GM19452 (cell line): ENCODE measurements around the gene SYCE1L.
"Not testable (repeated sequence)": the region's sequence is repeated elsewhere in the genome, so short reads cannot be mapped to it uniquely, and the experiment has no call there.

Source experiments
- ATAC-seq: cut with Tn5 transposase; IDR thresholded peaks from one replicate; pipeline ENCODE4 v1.9.1; 2021; ENCODE audit not compliant: unreplicated experiment

Gene SYCE1L, protein sequence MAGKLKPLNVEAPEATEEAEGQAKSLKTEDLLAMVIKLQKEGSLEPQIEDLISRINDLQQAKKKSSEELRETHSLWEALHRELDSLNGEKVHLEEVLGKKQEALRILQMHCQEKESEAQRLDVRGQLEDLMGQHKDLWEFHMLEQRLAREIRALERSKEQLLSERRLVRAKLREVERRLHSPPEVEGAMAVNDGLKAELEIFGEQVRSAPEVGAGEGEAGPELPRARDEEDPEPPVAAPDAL

DNA sequence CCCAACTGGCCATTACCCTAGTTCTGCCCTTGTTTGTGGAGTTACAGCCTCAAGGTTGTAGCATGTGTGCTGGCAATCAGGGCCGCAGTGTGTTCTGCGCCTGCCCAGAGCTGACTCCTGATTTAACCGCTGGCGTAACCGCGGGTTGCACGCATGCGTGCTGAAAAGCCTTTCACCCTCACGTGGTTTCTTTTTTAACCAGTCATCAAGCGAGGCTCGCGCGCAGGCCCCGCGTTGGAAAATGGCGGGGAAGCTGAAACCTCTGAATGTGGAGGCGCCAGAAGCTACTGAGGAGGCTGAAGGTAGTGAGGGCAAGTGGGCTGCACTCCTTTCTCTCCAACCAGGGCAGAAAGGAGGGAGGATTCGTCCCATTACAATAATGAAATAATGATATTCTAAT is at the start of gene SYCE1L:
TSS of gene SYCE1L (plus strand) at position 198 of the 400 bp plus-strand sequence. CDS start at position 242, 44 bp downstream.
- ATAC-seq, result no peak

DNA sequence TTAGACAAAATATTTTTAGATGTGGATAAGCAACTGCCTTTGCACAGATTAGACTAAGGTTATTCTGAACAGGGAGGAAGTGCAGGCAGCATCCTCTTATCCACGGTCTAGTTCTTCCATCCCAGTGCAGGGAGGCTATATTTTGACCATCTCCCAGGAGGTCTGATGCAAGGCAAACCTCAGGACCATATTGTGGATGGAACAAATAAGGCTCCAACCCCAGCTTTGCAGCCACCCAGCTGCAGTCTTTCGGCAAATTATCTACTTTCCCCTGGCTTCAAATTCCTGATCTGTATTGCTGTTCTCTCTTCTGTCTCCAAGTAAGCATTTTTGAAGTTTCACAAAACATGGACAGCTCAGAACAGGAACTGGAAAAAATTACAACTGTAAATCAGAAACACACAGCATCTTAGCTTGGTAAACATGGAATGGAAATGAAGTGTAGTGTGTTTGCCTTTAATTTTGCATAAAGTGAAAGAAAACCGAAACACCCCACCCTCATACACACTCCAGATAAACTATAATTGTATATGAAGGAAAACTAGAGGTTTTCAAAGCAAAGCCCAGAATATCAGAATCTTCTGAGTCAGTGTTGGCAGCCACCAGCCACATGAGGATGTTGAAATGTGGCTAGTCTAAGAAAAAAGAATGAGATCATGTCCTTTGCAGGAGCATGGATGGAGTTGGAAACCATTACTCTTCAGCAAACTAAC is 41.7 kb upstream of the SYCE1L start:
- ATAC-seq, result no peak

DNA sequence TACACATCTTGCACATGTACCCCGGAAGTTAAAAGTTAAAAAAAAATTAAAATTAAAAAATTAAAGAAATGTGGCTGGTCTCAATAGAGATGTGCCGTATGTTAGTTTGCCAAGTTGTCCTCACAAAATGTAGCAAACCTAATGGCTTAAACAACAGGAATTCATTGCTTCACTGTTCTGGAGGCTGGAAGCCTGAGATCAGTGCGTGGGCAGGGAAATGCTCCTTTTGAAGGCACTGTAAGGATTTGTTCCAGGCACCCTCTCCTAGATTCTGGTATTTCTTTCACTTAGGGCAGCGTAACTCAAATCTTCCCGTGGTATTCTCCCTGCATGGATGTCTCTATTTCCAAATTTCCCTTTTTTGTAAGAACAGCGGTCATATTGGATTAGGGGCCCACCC is 40.9 kb upstream of the SYCE1L start:
- no peak for ATAC-seq

- ATAC-seq, result no peak
Measured at GRCh38 chr16:77165006-77165405, 34.2 kb upstream of the SYCE1L start.

- not testable (repeated sequence) for ATAC-seq
Measured at GRCh38 chr16:77165536-77166236, 33.5 kb upstream of the SYCE1L start.

- no peak for ATAC-seq
Measured at GRCh38 chr16:77166726-77167125, 32.5 kb upstream of the SYCE1L start.

- no peak for ATAC-seq
Measured at GRCh38 chr16:77168901-77169300, 30.3 kb upstream of the SYCE1L start.

DNA sequence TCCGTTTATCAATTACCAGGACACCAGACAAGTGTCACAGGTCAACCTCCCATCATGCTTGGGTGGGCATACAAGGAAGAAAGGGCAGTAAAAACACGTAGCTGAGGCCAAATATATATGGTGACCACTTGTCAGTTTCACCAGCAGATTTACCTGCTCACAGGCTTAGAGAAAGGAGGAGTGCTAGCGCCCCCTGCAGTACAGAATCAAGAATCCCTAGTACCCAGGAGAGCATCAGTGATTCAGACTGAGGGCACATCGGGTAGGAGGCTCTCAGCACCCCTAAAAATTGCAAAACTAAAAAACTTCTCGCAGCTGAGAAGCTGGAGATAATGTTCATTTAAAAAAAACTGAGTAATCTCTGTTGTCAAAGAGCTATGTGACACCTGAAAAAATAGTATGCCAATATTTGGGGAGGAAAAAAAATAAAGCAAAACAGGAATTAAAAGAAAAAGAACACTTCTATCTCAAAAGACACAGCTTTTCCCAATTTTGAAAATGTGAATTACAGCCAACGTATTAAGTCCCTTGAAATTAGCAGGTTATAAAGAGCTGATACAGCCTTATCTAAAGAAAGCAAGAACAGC is 29.5 kb upstream of the SYCE1L start:
- ATAC-seq, result peak; percentile 79

GRCh38 chr16:77170805-77171204 is 28.4 kb upstream of the SYCE1L start:
- no peak for ATAC-seq

DNA sequence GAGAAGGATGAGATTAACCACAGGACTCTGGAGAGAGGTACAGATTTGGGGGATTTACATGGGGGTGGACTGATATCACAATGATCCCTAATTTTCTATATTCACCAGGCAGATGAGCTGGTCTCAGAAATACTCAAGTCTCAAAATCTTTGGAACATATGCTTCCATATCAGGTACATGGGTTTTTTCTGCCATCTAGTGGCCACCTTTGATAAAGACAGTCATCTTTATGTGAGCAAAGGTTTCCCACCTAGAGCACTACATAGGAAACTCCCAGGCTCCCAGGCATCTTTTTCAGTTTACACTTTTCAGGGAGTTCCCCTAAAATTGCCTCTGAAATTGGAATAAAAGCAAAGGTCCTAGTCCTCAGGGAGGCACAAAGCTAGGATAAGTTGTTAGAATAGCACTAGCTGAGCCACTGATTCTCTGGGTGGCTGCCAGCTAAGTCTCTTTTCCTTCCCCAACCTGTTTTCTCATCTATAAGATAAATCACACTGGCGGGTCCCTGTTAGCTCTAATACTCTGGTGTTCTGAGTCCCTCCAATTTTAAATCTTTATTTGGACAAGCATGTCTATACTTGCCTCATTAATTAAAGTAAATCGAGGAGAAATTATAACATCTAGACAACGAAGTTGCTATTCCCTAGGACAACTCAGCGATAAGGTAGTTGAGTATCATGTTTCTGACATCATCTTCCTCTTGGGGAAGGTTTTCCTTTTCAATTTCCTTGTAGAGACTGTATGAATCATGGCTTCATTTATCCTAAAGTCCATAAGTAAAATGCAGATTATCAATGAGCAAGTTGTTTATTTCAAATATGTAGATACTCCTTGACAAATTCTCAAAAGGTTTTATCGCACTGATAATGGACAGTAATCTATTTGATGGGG is 27.2 kb upstream of the SYCE1L start:
- ATAC-seq, result peak; percentile 75

DNA sequence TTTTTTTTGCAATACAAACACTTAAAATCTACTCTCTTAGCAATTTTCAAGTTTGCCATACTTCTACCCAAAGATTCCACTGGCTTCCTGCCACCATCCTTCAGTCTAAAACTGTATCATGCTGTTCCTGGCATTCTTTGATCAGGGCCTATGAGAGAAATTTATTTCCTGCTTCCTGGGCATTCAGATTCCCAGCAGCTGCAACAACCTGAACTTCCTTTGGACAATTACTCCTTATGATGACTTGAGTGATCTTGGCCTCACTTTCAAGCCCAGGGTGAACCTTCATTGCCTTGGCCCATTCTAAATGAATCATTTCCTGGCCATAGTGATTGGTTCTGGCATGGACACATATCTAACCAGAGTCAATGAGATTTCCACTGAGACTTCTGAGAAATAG is 26.3 kb upstream of the SYCE1L start:
- no peak for ATAC-seq

- ATAC-seq, result no peak
Measured at GRCh38 chr16:77183137-77183536, 16.1 kb upstream of the SYCE1L start.

- ATAC-seq, result not testable (repeated sequence)
Measured at GRCh38 chr16:77186298-77186697, 12.9 kb upstream of the SYCE1L start.

DNA sequence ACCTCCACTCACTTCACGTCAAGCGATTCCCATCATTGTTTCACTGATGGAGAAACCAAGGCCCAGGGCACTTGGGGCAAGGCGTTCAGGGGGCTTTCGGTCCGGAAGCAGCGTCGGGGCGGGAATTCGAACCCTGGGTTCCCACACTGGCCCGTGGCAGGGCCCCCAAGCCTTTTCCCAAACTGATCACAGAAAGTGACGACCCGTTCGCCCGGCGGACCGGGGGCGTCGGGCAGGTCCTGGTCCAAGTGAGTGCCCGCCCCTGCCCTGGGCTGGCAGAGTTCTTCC is 9.1 kb upstream of the SYCE1L start:
- peak; percentile 5 for ATAC-seq

DNA sequence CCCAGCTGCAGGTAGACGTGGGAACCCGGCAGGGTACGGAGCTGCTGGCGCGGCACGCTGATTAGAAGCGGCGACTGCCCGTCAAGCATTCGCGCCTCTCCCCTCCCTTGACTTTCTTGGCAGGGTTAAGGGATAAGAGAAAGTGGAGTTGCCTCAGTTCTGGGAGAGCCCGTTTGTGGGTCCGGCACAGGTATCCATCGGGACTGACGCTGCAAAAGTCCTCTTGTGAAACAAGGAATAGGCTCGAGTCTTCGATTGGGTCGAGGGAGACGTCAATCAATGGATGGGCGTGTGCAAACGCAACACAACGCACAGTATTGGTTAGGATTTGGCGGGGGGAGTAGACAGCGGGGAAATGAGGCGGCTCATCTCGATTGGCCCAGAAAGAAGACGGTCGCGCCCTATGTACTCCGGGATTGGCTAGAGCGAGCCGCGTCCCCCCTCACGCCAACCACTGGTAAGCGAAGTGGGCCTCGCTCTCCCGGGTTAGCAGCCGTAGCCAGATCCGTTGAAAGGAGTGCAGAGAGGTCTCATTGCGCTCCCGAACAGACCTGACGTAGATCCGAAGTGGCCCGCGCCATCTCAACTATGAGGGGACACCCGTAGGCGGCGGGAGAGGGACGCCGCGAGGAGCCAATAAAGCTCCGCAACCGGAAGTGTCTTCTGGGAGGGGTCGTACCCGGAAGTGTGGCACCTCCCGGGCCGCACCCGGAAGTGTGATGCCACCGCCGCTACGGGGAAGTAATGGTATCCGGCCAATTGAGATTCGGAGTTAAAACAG is 8.5 kb upstream of the SYCE1L start, which contains the start of gene MON1B:
TSS of gene MON1B (plus strand) at position 713 of the 781 bp plus-strand sequence. CDS start 296 bp downstream, outside the sequence.
- peak; percentile 95 for ATAC-seq

DNA sequence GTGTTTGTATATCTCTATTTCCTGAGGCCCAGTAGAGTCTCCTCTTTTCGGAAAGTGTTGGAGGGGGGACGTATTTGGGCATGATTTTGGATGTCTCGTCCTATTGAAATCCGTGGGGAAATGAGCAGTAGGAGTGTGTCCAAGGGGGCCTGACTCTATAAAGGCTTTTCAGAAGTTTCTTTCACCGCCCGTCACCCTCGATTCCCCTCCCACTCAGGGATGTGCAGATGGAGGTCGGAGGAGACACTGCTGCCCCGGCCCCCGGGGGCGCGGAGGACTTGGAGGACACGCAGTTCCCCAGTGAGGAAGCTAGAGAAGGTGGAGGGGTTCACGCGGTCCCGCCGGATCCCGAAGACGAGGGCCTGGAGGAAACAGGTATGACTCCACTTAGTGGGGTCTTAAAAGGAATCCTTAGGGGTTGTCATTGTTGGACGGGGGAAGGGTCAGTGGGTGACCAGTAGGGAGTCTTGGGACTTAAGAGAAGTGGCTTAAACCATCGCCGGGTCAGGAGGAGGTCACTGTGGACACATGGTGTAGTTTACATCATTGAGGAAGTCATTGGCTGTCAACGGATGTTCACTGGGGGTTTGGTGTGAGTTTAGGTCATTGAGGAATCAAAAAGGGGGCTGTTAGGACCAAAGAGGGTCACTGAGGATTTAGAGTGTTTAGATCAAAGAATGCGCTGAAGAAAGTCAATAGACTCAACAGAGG is 7.8 kb upstream of the SYCE1L start:
- no peak for ATAC-seq

- ATAC-seq, result no peak
Measured at GRCh38 chr16:77193377-77193776, 5.8 kb upstream of the SYCE1L start.

DNA sequence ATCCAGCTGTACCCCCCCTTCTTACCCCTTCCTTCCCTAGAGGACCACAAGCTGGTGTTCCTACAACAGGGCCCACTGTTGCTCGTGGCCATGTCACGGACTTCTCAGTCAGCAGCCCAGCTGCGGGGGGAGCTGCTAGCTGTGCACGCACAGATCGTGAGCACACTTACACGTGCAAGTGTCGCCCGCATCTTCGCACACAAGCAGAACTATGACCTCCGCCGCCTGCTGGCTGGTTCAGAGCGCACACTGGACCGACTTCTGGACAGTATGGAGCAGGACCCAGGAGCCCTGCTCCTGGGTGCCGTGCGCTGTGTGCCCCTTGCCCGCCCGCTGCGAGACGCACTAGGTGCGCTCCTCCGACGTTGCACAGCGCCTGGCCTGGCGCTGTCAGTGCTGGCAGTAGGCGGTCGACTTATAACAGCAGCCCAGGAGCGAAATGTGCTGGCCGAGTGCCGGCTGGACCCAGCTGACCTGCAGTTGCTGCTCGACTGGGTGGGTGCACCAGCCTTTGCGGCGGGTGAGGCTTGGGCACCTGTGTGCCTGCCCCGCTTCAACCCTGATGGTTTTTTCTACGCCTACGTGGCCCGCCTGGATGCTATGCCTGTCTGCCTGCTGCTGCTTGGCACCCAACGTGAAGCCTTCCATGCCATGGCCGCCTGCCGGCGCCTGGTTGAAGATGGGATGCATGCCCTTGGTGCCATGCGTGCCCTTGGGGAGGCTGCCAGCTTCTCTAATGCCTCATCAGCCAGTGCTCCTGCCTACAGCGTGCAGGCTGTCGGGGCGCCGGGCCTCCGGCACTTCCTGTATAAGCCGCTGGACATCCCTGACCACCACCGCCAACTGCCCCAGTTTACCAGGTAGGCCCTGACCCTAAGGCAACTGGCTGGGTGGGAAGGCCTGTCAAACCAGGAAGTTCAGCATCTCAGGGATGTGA is 4.6 kb upstream of the SYCE1L start:
- no peak for ATAC-seq
